Measurements from ENCODE around the gene PSMD10. TPM values are rescaled to one million over a fixed set of nuclear protein-coding genes. Genes with fewer than 3 reads are reported as not detected.

PSMD10 gene
- total RNA-seq, 1 donor from 2014 or later, result 156 TPM

- no peak overlapping the region for H3K4me3 ChIP-seq
- H4K20me1 ChIP-seq (ENCODE audit: low read depth), result no peaks in the 10 kb centered on the region
- no peak overlapping the region for H3K27ac Mint-ChIP-seq
- H3K9me3 ChIP-seq (ENCODE audit: low read depth), result no peaks in the 10 kb centered on the region
- H3F3A ChIP-seq (ENCODE audit: low read depth), result no peaks in the 10 kb centered on the region
- H3K27me3 Mint-ChIP-seq (ENCODE audit: insufficient read depth, low read depth), result peaks cover 2% of the 10 kb centered on the region
- H3K4me3 Mint-ChIP-seq, result no peak overlapping the region
- no peaks in the 10 kb centered on the region for H3K36me3 ChIP-seq
- DNase-seq (ENCODE audit: low spot score), result no peak
- H2AFZ ChIP-seq (replicated peaks), result no peak overlapping the region
- no peaks in the 10 kb centered on the region for H3K27me3 ChIP-seq
- H3K36me3 Mint-ChIP-seq, result no peaks in the 10 kb centered on the region
- no peaks in the 10 kb centered on the region for H3K79me2 ChIP-seq (ENCODE audit: low read depth)
- H3K9ac ChIP-seq, result no peak overlapping the region
- H3K4me1 ChIP-seq, result peaks cover 13% of the 10 kb centered on the region
- no peak overlapping the region for H3K4me2 ChIP-seq
- H3K4me1 Mint-ChIP-seq, result peaks cover 5% of the 10 kb centered on the region
- no peak overlapping the region for H3K27ac ChIP-seq
- no peak for TF ChIP-seq EZH2phosphoT487 (IDR thresholded peaks at IDR 0.05)
- TF ChIP-seq EZH2 (IDR thresholded peaks at IDR 0.05), result no peak
- TF ChIP-seq CTCF (IDR thresholded peaks at IDR 0.05), result no peak
- no peaks in the 10 kb centered on the region for H3K9me3 Mint-ChIP-seq
Measured at GRCh38 chrX:108068121-108068520, 23.2 kb downstream of the PSMD10 start.

GRCh38 chrX:108064613-108065012 lies 26.7 kb downstream of the PSMD10 start:
- Histone ChIP-seq H3K9me3 (ENCODE audit: low read depth) (no peaks in the 10 kb centered on the region), H2AFZ (replicated peaks) (no peak overlapping the region), H3F3A (ENCODE audit: low read depth) (no peaks in the 10 kb centered on the region), H3K36me3 (no peaks in the 10 kb centered on the region), H3K4me3 (no peak overlapping the region), H3K4me1 (peaks cover 13% of the 10 kb centered on the region), H4K20me1 (ENCODE audit: low read depth) (no peaks in the 10 kb centered on the region), H3K9ac (no peak overlapping the region), H3K27ac (no peak overlapping the region), H3K79me2 (ENCODE audit: low read depth) (no peaks in the 10 kb centered on the region), H3K27me3 (no peaks in the 10 kb centered on the region), H3K4me2 (peak overlapping the region; percentile 6)
- TF ChIP-seq EZH2 (IDR thresholded peaks at IDR 0.05), result no peak
- no peak for TF ChIP-seq EZH2phosphoT487 (IDR thresholded peaks at IDR 0.05)
- no peak for TF ChIP-seq CTCF (IDR thresholded peaks at IDR 0.05)
- no peaks in the 10 kb centered on the region for H3K36me3 Mint-ChIP-seq
- DNase-seq (ENCODE audit: low spot score), result peak; percentile 28
- H3K27me3 Mint-ChIP-seq (ENCODE audit: insufficient read depth, low read depth), result peaks cover 6% of the 10 kb centered on the region
- no peaks in the 10 kb centered on the region for H3K9me3 Mint-ChIP-seq
- H3K4me1 Mint-ChIP-seq, result peaks cover 5% of the 10 kb centered on the region
- H3K4me3 Mint-ChIP-seq, result no peak overlapping the region
- no peak overlapping the region for H3K27ac Mint-ChIP-seq

DNA sequence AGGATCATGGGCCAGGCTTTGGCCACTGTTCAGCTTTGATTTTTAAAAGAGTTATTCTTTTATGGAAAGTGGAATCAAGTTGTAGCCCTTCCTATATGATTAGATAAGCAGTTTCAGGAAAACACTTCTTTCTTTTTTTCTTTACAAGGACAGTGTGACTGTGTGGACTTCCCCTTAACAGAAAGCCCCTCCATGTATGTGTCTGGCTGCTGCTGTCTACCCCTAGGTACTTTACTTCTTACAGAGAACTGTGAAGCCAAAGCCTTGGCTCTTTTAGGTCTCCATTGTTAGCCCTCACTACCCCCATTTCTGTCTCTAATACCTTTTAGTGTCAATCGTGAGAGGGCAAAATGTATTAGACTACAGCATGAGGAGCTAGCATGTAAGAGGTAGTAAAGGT lies 27.3 kb downstream of the PSMD10 start:
- no peak for DNase-seq (ENCODE audit: low spot score)
- H3K27me3 Mint-ChIP-seq (ENCODE audit: insufficient read depth, low read depth), result peaks cover 6% of the 10 kb centered on the region
- H3K9me3 Mint-ChIP-seq, result no peaks in the 10 kb centered on the region

More for the DNA sequence above, 27.3 kb downstream of the PSMD10 start:
- peaks cover 13% of the 10 kb centered on the region for H3K4me1 ChIP-seq
- no peak overlapping the region for H3K4me3 ChIP-seq
- Mint-ChIP-seq H3K36me3 (no peaks in the 10 kb centered on the region), H3K27ac (no peak overlapping the region), H3K4me3 (no peak overlapping the region), H3K4me1 (peaks cover 5% of the 10 kb centered on the region)
- peak overlapping the region; percentile 6 for H3K4me2 ChIP-seq
- H3K79me2 ChIP-seq (ENCODE audit: low read depth), result no peaks in the 10 kb centered on the region
- no peaks in the 10 kb centered on the region for H3K36me3 ChIP-seq
- H3K9me3 ChIP-seq (ENCODE audit: low read depth), result no peaks in the 10 kb centered on the region
- no peak overlapping the region for H2AFZ ChIP-seq (replicated peaks)
- H4K20me1 ChIP-seq (ENCODE audit: low read depth), result no peaks in the 10 kb centered on the region
- no peak overlapping the region for H3K27ac ChIP-seq
- H3F3A ChIP-seq (ENCODE audit: low read depth), result no peaks in the 10 kb centered on the region
- no peak for TF ChIP-seq EZH2 (IDR thresholded peaks at IDR 0.05)
- TF ChIP-seq EZH2phosphoT487 (IDR thresholded peaks at IDR 0.05), result no peak
- no peak for TF ChIP-seq CTCF (IDR thresholded peaks at IDR 0.05)
- no peak overlapping the region for H3K9ac ChIP-seq
- no peaks in the 10 kb centered on the region for H3K27me3 ChIP-seq

Measured in neural progenitor cell (in vitro differentiated cells).